ENCODE data around the gene SH3GL3. TPM values are rescaled to one million over a fixed set of nuclear protein-coding genes. Genes with fewer than 3 reads are reported as not detected.

SH3GL3 gene
- total RNA-seq, 1 donor from 2014 or later: 0.92 TPM

DNA sequence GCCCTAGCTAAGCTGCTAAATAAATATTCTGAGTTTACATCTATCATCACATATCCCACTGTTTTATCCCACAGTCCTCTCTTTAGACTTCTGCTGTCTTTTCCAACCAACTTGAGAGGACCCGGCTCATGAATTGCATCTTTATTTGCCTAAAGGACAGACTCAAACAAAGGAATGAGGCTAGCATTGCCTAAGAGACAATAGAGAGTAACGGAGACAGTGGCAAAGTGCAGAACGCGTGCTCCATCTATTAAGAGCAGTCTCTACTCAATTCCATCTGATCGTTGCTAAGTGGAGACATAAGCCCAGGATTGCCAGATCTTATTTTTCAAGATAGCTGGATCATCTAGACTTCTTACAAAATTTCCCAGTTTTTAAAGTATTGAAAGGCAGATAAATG lies 209.1 kb downstream of the SH3GL3 start:
- DNase-seq (ENCODE audit: low read depth): no peak
- no peak overlapping the region for H3K4me3 ChIP-seq (ENCODE audit: low read depth, low read length)
- TF ChIP-seq, protein P1, sequence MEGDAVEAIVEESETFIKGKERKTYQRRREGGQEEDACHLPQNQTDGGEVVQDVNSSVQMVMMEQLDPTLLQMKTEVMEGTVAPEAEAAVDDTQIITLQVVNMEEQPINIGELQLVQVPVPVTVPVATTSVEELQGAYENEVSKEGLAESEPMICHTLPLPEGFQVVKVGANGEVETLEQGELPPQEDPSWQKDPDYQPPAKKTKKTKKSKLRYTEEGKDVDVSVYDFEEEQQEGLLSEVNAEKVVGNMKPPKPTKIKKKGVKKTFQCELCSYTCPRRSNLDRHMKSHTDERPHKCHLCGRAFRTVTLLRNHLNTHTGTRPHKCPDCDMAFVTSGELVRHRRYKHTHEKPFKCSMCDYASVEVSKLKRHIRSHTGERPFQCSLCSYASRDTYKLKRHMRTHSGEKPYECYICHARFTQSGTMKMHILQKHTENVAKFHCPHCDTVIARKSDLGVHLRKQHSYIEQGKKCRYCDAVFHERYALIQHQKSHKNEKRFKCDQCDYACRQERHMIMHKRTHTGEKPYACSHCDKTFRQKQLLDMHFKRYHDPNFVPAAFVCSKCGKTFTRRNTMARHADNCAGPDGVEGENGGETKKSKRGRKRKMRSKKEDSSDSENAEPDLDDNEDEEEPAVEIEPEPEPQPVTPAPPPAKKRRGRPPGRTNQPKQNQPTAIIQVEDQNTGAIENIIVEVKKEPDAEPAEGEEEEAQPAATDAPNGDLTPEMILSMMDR (conservative IDR thresholded peaks at IDR 0.05; ENCODE audit: low read depth, low read length): no peak

DNA sequence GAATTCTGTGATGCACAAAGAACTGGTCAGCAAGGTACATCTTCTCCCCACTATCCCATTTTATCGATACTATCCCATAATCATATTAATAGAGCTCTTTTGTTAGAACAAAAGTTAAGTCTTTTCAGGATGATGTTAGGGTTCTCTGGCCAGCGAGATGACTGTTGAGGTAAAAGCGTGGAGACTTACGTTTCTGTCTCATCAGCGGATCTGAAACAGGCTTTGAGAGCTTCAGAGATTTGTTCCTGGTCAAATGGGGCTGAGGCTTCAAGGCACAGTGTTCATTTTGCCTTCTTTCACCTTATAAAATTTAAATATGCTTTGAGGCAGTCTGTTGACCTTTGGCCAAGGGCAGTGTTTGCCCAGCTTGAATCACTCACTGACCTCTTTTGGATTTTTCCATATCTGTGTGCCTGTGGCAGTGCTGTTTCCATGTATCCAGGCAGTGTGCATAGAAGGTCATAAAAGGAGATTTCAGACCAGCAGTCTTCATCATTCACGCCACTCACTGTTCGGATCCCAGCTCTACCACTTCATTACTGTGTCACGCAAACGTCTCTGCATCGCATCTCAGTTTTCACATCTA lies 209.9 kb downstream of the SH3GL3 start:
- DNase-seq (ENCODE audit: low read depth): no peak
- TF ChIP-seq, protein P1 (conservative IDR thresholded peaks at IDR 0.05; ENCODE audit: low read depth, low read length): no peak
- H3K4me3 ChIP-seq (ENCODE audit: low read depth, low read length): no peak overlapping the region

DNA sequence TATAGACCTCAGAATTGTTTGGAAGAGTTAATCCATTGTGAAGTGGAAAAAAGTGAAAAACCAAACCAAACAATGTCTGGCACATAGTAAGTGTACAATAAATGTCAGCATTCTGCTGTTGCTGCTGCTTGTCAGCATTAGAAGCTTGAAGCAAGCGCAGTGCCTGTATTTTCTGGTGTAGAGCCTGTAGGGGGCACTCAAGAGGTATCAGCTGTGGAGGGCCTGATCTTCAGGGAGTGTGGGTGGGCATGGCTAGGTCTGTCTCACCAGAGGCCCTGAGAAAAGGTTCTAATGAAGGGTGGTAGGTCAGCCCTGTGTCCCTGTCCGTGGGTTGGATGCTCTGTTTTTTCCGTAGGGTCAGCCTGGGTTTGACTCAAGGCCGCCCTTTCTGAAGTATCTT lies 210.4 kb downstream of the SH3GL3 start:
- DNase-seq (ENCODE audit: low read depth): no peak

DNA sequence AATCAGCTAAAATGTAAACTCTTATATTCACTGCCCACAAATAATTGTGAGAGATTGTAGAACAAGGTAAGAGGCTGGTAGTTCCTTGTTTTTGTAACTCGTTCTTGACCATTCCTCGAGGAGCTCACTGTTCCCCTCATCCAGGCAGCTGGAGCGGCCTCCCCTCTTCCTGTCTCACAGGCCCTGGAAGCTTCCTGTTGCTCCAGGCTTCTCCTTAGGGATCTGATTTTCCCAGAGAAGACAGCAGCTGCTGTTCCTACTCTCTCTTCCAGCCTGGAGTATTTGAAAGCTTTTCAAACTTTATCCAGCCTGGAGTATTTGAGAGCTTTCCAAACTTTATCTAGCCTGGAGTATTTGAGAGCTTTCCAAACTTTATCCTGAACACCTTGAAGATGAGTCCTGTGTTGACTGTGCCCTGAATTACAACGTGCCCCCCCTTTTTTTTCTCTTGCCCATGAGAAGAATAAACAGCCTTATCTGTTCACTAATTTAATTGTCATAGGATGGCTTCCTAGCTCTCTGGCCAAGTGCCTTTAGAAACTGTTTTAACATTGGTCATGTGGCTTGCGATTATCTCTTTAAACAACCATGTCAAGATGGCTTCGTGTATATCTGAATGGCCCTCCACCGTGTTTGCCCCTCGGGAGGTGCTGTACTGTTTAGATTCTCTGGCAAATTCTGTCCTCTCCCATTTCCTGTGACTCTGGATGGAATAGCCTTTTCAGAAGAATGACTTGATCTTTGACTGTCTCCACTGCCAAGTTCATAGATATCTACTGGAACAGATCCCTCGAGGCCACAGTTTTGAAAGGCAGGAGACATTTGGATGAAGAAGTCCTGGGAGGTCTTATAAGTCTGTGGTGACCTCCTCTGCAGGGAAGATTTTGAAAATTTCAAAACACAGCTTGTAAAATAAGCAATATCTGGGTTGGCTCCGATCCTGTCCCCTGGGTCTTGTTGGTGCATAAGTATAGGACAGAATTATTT lies 211.6 kb downstream of the SH3GL3 start:
- no peak overlapping the region for H3K4me3 ChIP-seq (ENCODE audit: low read depth, low read length)
- no peak for DNase-seq (ENCODE audit: low read depth)
- TF ChIP-seq, protein P1 (conservative IDR thresholded peaks at IDR 0.05; ENCODE audit: low read depth, low read length): no peak

More for the DNA sequence above, 210.4 kb downstream of the SH3GL3 start:
- no peak overlapping the region for H3K4me3 ChIP-seq (ENCODE audit: low read depth, low read length)
- TF ChIP-seq, protein P1 (conservative IDR thresholded peaks at IDR 0.05; ENCODE audit: low read depth, low read length): peak; percentile 64

DNA sequence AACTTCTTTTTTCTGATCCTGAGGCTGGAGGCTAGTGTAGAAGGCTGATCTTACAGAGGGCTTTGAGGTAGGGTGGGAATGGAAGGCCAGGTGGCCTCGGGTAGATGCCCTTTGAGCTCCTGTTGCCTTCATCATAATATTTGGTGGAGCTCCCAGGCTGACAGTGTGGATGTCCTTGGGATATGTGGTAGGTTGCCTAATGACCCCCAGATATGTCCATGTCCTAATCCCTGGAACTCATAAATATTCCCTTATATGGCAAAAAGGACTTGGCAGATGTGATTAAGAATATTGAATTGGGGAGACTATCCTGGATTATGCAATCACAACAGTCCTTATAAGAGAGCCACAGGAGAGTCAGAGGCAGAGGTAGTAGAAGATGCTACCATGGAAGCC lies 212.3 kb downstream of the SH3GL3 start:
- H3K4me3 ChIP-seq (ENCODE audit: low read depth, low read length): no peak overlapping the region
- DNase-seq (ENCODE audit: low read depth): no peak
- TF ChIP-seq, protein P1 (conservative IDR thresholded peaks at IDR 0.05; ENCODE audit: low read depth, low read length): no peak

DNA sequence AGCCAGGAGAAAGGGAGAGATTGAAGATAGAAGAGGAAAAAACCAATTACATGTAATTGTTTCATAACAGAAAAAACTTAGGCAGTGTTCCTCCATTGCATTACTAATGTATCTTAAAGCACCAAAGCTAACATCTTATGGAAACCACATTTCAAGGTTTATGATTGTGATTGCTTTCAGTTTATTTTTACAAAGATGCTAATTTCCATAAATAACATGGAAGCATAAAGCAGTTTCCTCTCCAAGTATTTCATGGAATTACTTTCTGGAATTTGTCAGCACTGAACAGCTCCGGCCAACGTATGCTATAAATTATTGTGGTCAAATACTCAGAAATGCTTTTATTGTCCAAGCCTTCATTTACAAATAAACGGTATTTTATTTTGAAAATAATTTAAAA lies 218.3 kb downstream of the SH3GL3 start:
- no peak for DNase-seq (ENCODE audit: low read depth)
- no peak overlapping the region for H3K4me3 ChIP-seq (ENCODE audit: low read depth, low read length)
- TF ChIP-seq, protein P1 (conservative IDR thresholded peaks at IDR 0.05; ENCODE audit: low read depth, low read length): no peak

Other genes starting within 250 kb of the SH3GL3 start
- gene HDGFL3, start 239.5 kb upstream of the SH3GL3 start, total RNA-seq: 43.1 and 61.1 TPM in 2 replicates
- 10.6 and 16.4 TPM in 2 replicates for gene BNC1, start 162.7 kb upstream of the SH3GL3 start, total RNA-seq
- gene ADAMTSL3, start 206.8 kb downstream of the SH3GL3 start, total RNA-seq: 0.58 and 0.65 TPM in 2 replicates